Neural cell (in vitro differentiated cells): Measurements from ENCODE around the gene WWC2.

Experiments
- CTCF ChIP-seq: fragments of 450-650 bp; IDR thresholded peaks from 2 replicates; pipeline ENCODE4 v1.5.1; 2014; ENCODE audit warnings: antibody characterized with exemption, mild to moderate bottlenecking, moderate library complexity; ENCODE audit not compliant: poor library complexity, severe bottlenecking
- EP300 ChIP-seq: fragments of 450-650 bp; conservative IDR thresholded peaks from 2 replicates; pipeline ENCODE4 v1.6.1; 2014; ENCODE audit warnings: antibody characterized with exemption, mild to moderate bottlenecking, moderate library complexity; ENCODE audit not compliant: poor library complexity, severe bottlenecking
- EZH2 ChIP-seq: fragments of 200-600, 300-800 bp; shearing (Covaris generic), sonication (generic); IDR thresholded peaks from 2 replicates; pipeline ENCODE4 v1.6.1; 2014; ENCODE audit warnings: antibody characterized with exemption, low read length, borderline replicate concordance, mild to moderate bottlenecking; ENCODE audit not compliant: insufficient read depth, poor library complexity, severe bottlenecking
- POLR2AphosphoS5 ChIP-seq: IDR thresholded peaks from 2 replicates; pipeline ENCODE4 v1.6.1; 2012
- RAD21 ChIP-seq: fragments of 450-650 bp; conservative IDR thresholded peaks from 2 replicates; pipeline ENCODE4 v1.6.1; 2014; ENCODE audit warnings: antibody characterized with exemption, mild to moderate bottlenecking, moderate library complexity
- REST ChIP-seq: IDR thresholded peaks from 2 replicates; pipeline ENCODE4 v1.6.1; 2012; ENCODE audit warnings: borderline replicate concordance
- TAF1 ChIP-seq: IDR thresholded peaks from 2 replicates; pipeline ENCODE4 v1.6.1; 2012; ENCODE audit warnings: low read depth

- TF ChIP-seq CTCF (no peak), TAF1 (no peak), POLR2AphosphoS5 (no peak), EZH2 (no peak), REST (no peak), EP300 (no peak), RAD21 (no peak)
Observed at GRCh38 chr4:183158062-183158461, 59.0 kb downstream of the WWC2 start.
